A549 (cell line): ENCODE data around the gene TMTC1. TPM values are rescaled to one million over a fixed set of nuclear protein-coding genes. Genes with fewer than 3 reads are reported as not detected.

Experiments
- ATAC-seq, 2 experiments: fragments of 200-7000 bp in 1 of 2; fragments of >200 bp in 1 of 2; cut with Nextera tagmentation in 1 of 2; cut with Tn5 transposase in 1 of 2; 3 replicates each; pipeline versions ENCODE4 v1.8.0 to v1.9.1; 2018 to 2020; ENCODE audit warnings: mild to moderate bottlenecking in 1 of 2, moderate library complexity in 1 of 2
- CTCF ChIA-PET: fragments of 300-600 bp; sonication (Branson Sonifier 250); formaldehyde crosslinking; extraction: SDS; loops from one replicate; lab custom pipeline; 2021; ENCODE audit warnings: antibody characterized with exemption, inconsistent platforms; lab: Yijun Ruan, JAX
- POLR2A ChIA-PET: fragments of 350-600 bp; formaldehyde crosslinking; extraction: SDS; loops from one replicate; lab custom pipeline; 2021; ENCODE audit warnings: antibody characterized with exemption, inconsistent platforms; lab: Yijun Ruan, JAX
- DNase-seq, 2 experiments: peaks; one replicate each; pipeline versions ENCODE4 v3.0.0 to v3.0.0-alpha.2; 2011 to 2016; ENCODE audit warnings: low read depth in 1 of 2, low spot score in 1 of 2
- FAIRE-seq: peaks from 2 replicates; lab custom pipeline; 2011; peaks lifted over from hg19 to GRCh38; lab: Jason Lieb, UNC
- H3K27ac ChIP-seq, 2 experiments: fragments of >200 bp; sonication (Bioruptor Twin); formaldehyde crosslinking; 3 replicates each; pipeline ENCODE4 v1.5.1; 2016 to 2017
- H3K4me1 ChIP-seq: fragments of >200 bp; sonication (Bioruptor Twin); formaldehyde crosslinking; 3 replicates; pipeline ENCODE4 v1.6.1; 2016
- H3K4me2 ChIP-seq: fragments of >200 bp; sonication (Bioruptor Twin); formaldehyde crosslinking; 3 replicates; pipeline ENCODE4 v1.6.1; 2016
- H3K4me3 ChIP-seq: fragments of >200 bp; sonication (Bioruptor Twin); formaldehyde crosslinking; 3 replicates; pipeline ENCODE4 v1.5.1; 2016
- H3K9me3 ChIP-seq: fragments of >200 bp; sonication (Bioruptor Twin); formaldehyde crosslinking; 3 replicates; pipeline ENCODE4 v1.6.1; 2016
- BHLHE40 ChIP-seq: IDR thresholded peaks from 2 replicates; pipeline ENCODE4 v1.6.1; 2012; ENCODE audit warnings: low read depth, low read length, inconsistent platforms
- CBX8 ChIP-seq: fragments of 200-600 bp; sonication (generic); IDR thresholded peaks from 2 replicates; pipeline ENCODE4 v1.6.1; 2016
- CHD2 ChIP-seq: fragments of 150-350 bp; IDR thresholded peaks from 2 replicates; pipeline ENCODE4 v1.6.1; 2014; ENCODE audit warnings: low read length; ENCODE audit not compliant: partially characterized antibody
- EHMT2 ChIP-seq: fragments of 200-600 bp; sonication (generic); IDR thresholded peaks from 2 replicates; pipeline ENCODE4 v1.6.1; 2016; ENCODE audit warnings: antibody characterized with exemption, low read depth, mild to moderate bottlenecking, moderate library complexity
- FOSB ChIP-seq: fragments of 250-450 bp; sonication (Bioruptor Pico); IDR thresholded peaks from 2 replicates; pipeline ENCODE4 v1.5.0; 2020; ENCODE audit warnings: mild to moderate bottlenecking, moderate library complexity
- FOXS1 ChIP-seq: fragments of 250-450 bp; sonication (Bioruptor Pico); IDR thresholded peaks from 2 replicates; pipeline ENCODE4 v1.5.0; 2020; ENCODE audit warnings: mild to moderate bottlenecking, moderate library complexity
- HDAC2 ChIP-seq: fragments of 200-600 bp; sonication (generic); IDR thresholded peaks from 2 replicates; pipeline ENCODE4 v1.6.1; 2016
- HOXB5 ChIP-seq: fragments of 250-450 bp; sonication (Bioruptor Pico); IDR thresholded peaks from 2 replicates; pipeline ENCODE4 v1.5.0; 2020; ENCODE audit warnings: mild to moderate bottlenecking, moderate library complexity
- KDM5A ChIP-seq: fragments of 200-600 bp; sonication (generic); IDR thresholded peaks from 2 replicates; pipeline ENCODE4 v1.6.1; 2016; ENCODE audit warnings: antibody characterized with exemption, mild to moderate bottlenecking
- MAFK ChIP-seq: fragments of 450-650 bp; IDR thresholded peaks from 2 replicates; pipeline ENCODE4 v1.6.1; 2014; ENCODE audit not compliant: partially characterized antibody
- NR3C1 ChIP-seq: fragments of >200 bp; sonication (Bioruptor Twin); formaldehyde crosslinking; IDR thresholded peaks from 3 replicates; pipeline ENCODE4 v1.6.1; 2017
- POLR2A ChIP-seq: IDR thresholded peaks from 2 replicates; pipeline ENCODE4 v1.6.1; 2012; ENCODE audit warnings: mild to moderate bottlenecking, low read length
- RAD21 ChIP-seq, 2 experiments: fragments of >200 bp in 1 of 2; sonication (Bioruptor Twin) in 1 of 2; formaldehyde crosslinking in 1 of 2; IDR thresholded peaks in 1 of 2; conservative IDR thresholded peaks in 1 of 2; 2 replicates in 1 of 2; 3 replicates in 1 of 2; pipeline ENCODE4 v1.6.1; 2012 to 2018; ENCODE audit warnings: inconsistent platforms in 1 of 2
- RARB ChIP-seq: fragments of 250-450 bp; sonication (Bioruptor Pico); IDR thresholded peaks from 2 replicates; pipeline ENCODE4 v1.8.0; 2021; ENCODE audit warnings: mild to moderate bottlenecking, moderate library complexity
- RFX5 ChIP-seq: fragments of 450-650 bp; IDR thresholded peaks from 2 replicates; pipeline ENCODE4 v1.7.1; 2014; ENCODE audit warnings: antibody characterized with exemption, mild to moderate bottlenecking, moderate library complexity
- RNF2 ChIP-seq: fragments of 200-600 bp; sonication (generic); IDR thresholded peaks from 2 replicates; pipeline ENCODE4 v1.6.1; 2016; ENCODE audit warnings: low read depth, mild to moderate bottlenecking, antibody characterized with exemption, moderate library complexity, borderline replicate concordance
- SMC3 ChIP-seq: fragments of >200 bp; sonication (Bioruptor Twin); formaldehyde crosslinking; IDR thresholded peaks from 3 replicates; pipeline ENCODE4 v1.6.1; 2018; ENCODE audit warnings: inconsistent platforms
- SREBF2 ChIP-seq: fragments of 450-650 bp; IDR thresholded peaks from 2 replicates; pipeline ENCODE4 v1.6.1; 2014; ENCODE audit warnings: mild to moderate bottlenecking, moderate library complexity
- ZSCAN20 ChIP-seq: fragments of 250-450 bp; sonication (Bioruptor Pico); IDR thresholded peaks from 2 replicates; pipeline ENCODE4 v1.8.0; 2022; ENCODE audit warnings: mild to moderate bottlenecking, moderate library complexity
- WGBS: methylation state at CpG from one replicate; pipeline ENCODE4 v1.1.6; 2017; ENCODE audit errors: missing lambda C conversion rate; 5-methylcytosine and 5-hydroxymethylcytosine counted together
- polyA plus RNA-seq, 4 experiments: library from polyadenylated mRNA; depleted of rRNA in 3 of 4; stranded (reverse); fragments of >200 nt; fragmentation: RNase III in 1 of 4; extraction: RNeasy Plus Mini Kit Qiagen cat#74134 plus additional on column Dnase treatment in 1 of 4; gene quantifications; 2 replicates in 3 of 4; 3 replicates in 1 of 4; pipeline ENCODE4 v1.2.3, GENCODE V29; 2011 to 2017
- TF ChIP-seq, protein P1 (sequence below): fragments of 150-350 bp; IDR thresholded peaks from 2 replicates; pipeline ENCODE4 v1.6.1; 2014; ENCODE audit warnings: low read depth, mild to moderate bottlenecking, low read length
- TF ChIP-seq, protein P2 (sequence below): fragments of >200 bp; sonication (Bioruptor Twin); formaldehyde crosslinking; IDR thresholded peaks from 2 replicates; pipeline ENCODE4 v1.6.1; 2016
- TF ChIP-seq, protein P3 (sequence below): IDR thresholded peaks from 2 replicates; pipeline ENCODE4 v1.6.1; 2012

TMTC1 gene
- polyA plus RNA-seq, 2 of the 4 experiments (the other 2 are of a cell fraction), result 0.28 TPM; not detected in 1

GRCh38 chr12:29781188-29781587 lies 2.6 kb downstream of the TMTC1 start (continued):
- TF ChIP-seq CHD2, result no peak

DNA sequence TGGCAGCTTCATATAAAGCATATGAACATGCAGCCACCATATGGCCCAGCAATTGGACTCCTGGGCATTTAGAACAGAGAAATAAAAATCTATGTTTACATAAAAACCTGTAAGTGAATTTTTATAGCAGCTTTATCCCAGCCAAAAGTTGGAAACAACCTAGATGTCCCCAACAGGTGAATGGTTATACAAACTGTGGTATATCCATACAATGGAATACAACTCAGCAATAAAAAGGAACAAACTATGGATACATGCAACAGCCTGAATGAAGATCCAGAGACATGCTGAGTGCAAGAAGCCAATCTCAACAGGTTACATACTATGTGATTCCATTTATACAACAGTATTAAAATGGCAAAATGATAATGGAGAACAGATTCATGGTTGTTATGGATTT lies 3.7 kb downstream of the TMTC1 start:
- Histone ChIP-seq H3K4me3 (no peak overlapping the region), H3K4me2 (no peak overlapping the region), H3K4me1 (peaks cover 4% of the 10 kb centered on the region; the same call in 1 of the 3 replicates), H3K27ac (no peak overlapping the region), H3K9me3 (peaks cover 5% of the 10 kb centered on the region; the same call in 2 of the 3 replicates)
- ChIA-PET CTCF (no interaction called here), POLR2A (no interaction called here)
- TF ChIP-seq FOSB (CRISPR knock-in tag), result no peak
- TF ChIP-seq, protein P1, sequence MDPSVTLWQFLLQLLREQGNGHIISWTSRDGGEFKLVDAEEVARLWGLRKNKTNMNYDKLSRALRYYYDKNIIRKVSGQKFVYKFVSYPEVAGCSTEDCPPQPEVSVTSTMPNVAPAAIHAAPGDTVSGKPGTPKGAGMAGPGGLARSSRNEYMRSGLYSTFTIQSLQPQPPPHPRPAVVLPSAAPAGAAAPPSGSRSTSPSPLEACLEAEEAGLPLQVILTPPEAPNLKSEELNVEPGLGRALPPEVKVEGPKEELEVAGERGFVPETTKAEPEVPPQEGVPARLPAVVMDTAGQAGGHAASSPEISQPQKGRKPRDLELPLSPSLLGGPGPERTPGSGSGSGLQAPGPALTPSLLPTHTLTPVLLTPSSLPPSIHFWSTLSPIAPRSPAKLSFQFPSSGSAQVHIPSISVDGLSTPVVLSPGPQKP, result no peak
- TF ChIP-seq, protein P2, sequence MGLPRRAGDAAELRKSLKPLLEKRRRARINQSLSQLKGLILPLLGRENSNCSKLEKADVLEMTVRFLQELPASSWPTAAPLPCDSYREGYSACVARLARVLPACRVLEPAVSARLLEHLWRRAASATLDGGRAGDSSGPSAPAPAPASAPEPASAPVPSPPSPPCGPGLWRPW, result no peak
- TF ChIP-seq HDAC2, result no peak
- no peak for TF ChIP-seq NR3C1
- no peak for TF ChIP-seq RARB (CRISPR knock-in tag)
- DNase-seq (no peak), ATAC-seq (no peak), FAIRE-seq (no peak)

- ATAC-seq (no peak), FAIRE-seq (no peak), DNase-seq (no peak)
- ChIA-PET CTCF (no interaction called here), POLR2A (no interaction called here)
- no peak for TF ChIP-seq CBX8
- no peak overlapping the region for H3K27ac ChIP-seq
- peaks cover 5% of the 10 kb centered on the region; the same call in 2 of the 3 replicates for H3K9me3 ChIP-seq
- no peak overlapping the region for H3K4me3 ChIP-seq
- no peak overlapping the region for H3K4me2 ChIP-seq
- H3K4me1 ChIP-seq, result no peaks in the 10 kb centered on the region; the same call in 2 of the 3 replicates
These were observed 5.2 kb downstream of the TMTC1 start for GRCh38 chr12:29778531-29778930.

DNA sequence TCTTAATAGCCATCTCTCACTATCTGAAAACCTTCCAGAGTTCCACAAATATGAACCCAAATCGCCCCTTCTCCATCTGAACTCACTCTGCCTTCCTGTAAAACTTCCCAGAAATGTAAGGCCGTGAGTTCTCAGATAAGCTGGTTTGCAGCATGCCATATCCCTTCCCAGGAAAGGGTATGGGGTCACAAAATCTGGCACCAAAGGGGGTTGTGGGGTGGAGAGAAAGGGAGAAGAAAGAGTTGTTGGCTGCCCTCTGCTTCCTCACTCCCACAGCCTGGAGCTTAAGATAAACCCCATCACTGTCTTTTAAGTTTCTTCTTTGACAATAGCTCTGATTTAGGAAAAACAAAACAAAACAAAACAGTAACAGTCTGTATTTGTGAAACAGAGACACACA lies 10.7 kb downstream of the TMTC1 start:
- CTCF ChIA-PET, result no interaction called here
- FAIRE-seq, result no peak

GRCh38 chr12:29771786-29772185 lies 12.0 kb downstream of the TMTC1 start:
- H3K4me1 ChIP-seq, result no peaks in the 10 kb centered on the region
- DNase-seq (no peak), FAIRE-seq (no peak), ATAC-seq (no peak)
- TF ChIP-seq RAD21 (conservative IDR thresholded peaks at IDR 0.05 in 1 of 2, IDR thresholded peaks at IDR 0.05 in 1 of 2) (no peak), MAFK (no peak), SMC3 (no peak), SREBF2 (no peak), BHLHE40 (no peak), ZSCAN20 (CRISPR knock-in tag) (no peak), RNF2 (no peak), EHMT2 (no peak)
- TF ChIP-seq, protein P3, sequence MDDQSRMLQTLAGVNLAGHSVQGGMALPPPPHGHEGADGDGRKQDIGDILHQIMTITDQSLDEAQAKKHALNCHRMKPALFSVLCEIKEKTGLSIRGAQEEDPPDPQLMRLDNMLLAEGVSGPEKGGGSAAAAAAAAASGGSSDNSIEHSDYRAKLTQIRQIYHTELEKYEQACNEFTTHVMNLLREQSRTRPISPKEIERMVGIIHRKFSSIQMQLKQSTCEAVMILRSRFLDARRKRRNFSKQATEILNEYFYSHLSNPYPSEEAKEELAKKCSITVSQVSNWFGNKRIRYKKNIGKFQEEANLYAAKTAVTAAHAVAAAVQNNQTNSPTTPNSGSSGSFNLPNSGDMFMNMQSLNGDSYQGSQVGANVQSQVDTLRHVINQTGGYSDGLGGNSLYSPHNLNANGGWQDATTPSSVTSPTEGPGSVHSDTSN, result no peak
- ChIA-PET POLR2A (no interaction called here), CTCF (interaction anchor here (1.0 kb wide), 1 partner anchor 36 kb away, joined by 3 read pairs; no protein-coding TSS in a partner anchor)
- H3K4me3 ChIP-seq, result no peak overlapping the region
- H3K9me3 ChIP-seq, result no peaks in the 10 kb centered on the region
- no peak overlapping the region for H3K27ac ChIP-seq
- no peak overlapping the region for H3K4me2 ChIP-seq

More for the DNA sequence above, 10.7 kb downstream of the TMTC1 start:
- no peak overlapping the region for H3K27ac ChIP-seq
- 2% methylated on average over 2 of the region's 2 CpGs for WGBS
- ATAC-seq (no peak), DNase-seq (no peak)
- no peaks in the 10 kb centered on the region for H3K9me3 ChIP-seq
- no peak overlapping the region for H3K4me2 ChIP-seq
- TF ChIP-seq POLR2A (no peak), KDM5A (no peak), ZSCAN20 (CRISPR knock-in tag) (no peak), RFX5 (no peak), SREBF2 (no peak), FOXS1 (CRISPR knock-in tag) (no peak), HOXB5 (no peak), SMC3 (no peak), RNF2 (no peak)
- no peaks in the 10 kb centered on the region for H3K4me1 ChIP-seq
- no peak overlapping the region for H3K4me3 ChIP-seq
- POLR2A ChIA-PET, result no interaction called here
